H9 (cell line): ENCODE data around the gene DCDC2. TPM values are rescaled to one million over a fixed set of nuclear protein-coding genes. Genes with fewer than 3 reads are reported as not detected.

Experiments
- DNase-seq: peaks from one replicate; pipeline ENCODE4 v3.0.0-alpha.2; 2017
- H2AFZ ChIP-seq: one replicate; pipeline ENCODE4 v1.6.1; 2013; ENCODE audit warnings: mild to moderate bottlenecking, low read length, control low read depth, moderate library complexity
- H2AK5ac ChIP-seq: 2 replicates; pipeline ENCODE4 v1.6.1; 2013; ENCODE audit warnings: low read length, control low read depth, mixed read lengths; ENCODE audit not compliant: insufficient read length
- H2BK120ac ChIP-seq: one replicate; pipeline ENCODE4 v1.6.1; 2013; ENCODE audit warnings: low read depth, mild to moderate bottlenecking, low read length, control low read depth, inconsistent platforms; ENCODE audit not compliant: poor library complexity, severe bottlenecking
- H2BK12ac ChIP-seq: 2 replicates; pipeline ENCODE4 v1.6.1; 2013; ENCODE audit warnings: low read length, control low read depth, mixed read lengths, low read depth; ENCODE audit not compliant: insufficient read length
- H2BK15ac ChIP-seq: 2 replicates; pipeline ENCODE4 v1.6.1; 2013; ENCODE audit warnings: low read depth, low read length, control low read depth
- H2BK20ac ChIP-seq: one replicate; pipeline ENCODE4 v1.6.1; 2013; ENCODE audit warnings: low read depth, mild to moderate bottlenecking, low read length, control low read depth, inconsistent platforms; ENCODE audit not compliant: poor library complexity, severe bottlenecking
- H2BK5ac ChIP-seq: 2 replicates; pipeline ENCODE4 v1.6.1; 2013; ENCODE audit warnings: low read length, control low read depth, mixed read lengths; ENCODE audit not compliant: insufficient read length
- H3K14ac ChIP-seq: 2 replicates; pipeline ENCODE4 v1.6.1; 2013; ENCODE audit warnings: low read length, control low read depth; ENCODE audit not compliant: insufficient read depth
- H3K18ac ChIP-seq: 2 replicates; pipeline ENCODE4 v1.6.1; 2013; ENCODE audit warnings: low read depth, mild to moderate bottlenecking, mixed read lengths, low read length, control low read depth; ENCODE audit not compliant: insufficient read length
- H3K23ac ChIP-seq: 2 replicates; pipeline ENCODE4 v1.6.1; 2013; ENCODE audit warnings: low read length, control low read depth, mixed read lengths, low read depth; ENCODE audit not compliant: insufficient read length
- H3K23me2 ChIP-seq: 2 replicates; pipeline ENCODE4 v1.6.1; 2013; ENCODE audit warnings: low read depth, mild to moderate bottlenecking, mixed read lengths, low read length, control low read depth; ENCODE audit not compliant: insufficient read length, poor library complexity, severe bottlenecking
- H3K27ac ChIP-seq: 2 replicates; pipeline ENCODE4 v1.5.1; 2013; ENCODE audit warnings: low read length, control low read depth, mixed read lengths, low read depth; ENCODE audit not compliant: insufficient read length
- H3K27me3 ChIP-seq: 2 replicates; pipeline ENCODE4 v1.6.1; 2013; ENCODE audit warnings: low read length, control low read depth, inconsistent platforms; ENCODE audit not compliant: insufficient read depth
- H3K4ac ChIP-seq: 2 replicates; pipeline ENCODE4 v1.6.1; 2013; ENCODE audit warnings: low read depth, mild to moderate bottlenecking, control low read depth, inconsistent platforms, low read length, moderate library complexity
- H3K4me1 ChIP-seq: 2 replicates; pipeline ENCODE4 v1.6.1; 2013; ENCODE audit warnings: low read length, control low read depth, inconsistent platforms; ENCODE audit not compliant: insufficient read depth
- H3K4me2 ChIP-seq: 2 replicates; pipeline ENCODE4 v1.6.1; 2013; ENCODE audit warnings: low read length, control low read depth, mixed read lengths; ENCODE audit not compliant: insufficient read length, insufficient read depth
- H3K56ac ChIP-seq: 2 replicates; pipeline ENCODE4 v1.6.1; 2013; ENCODE audit warnings: low read depth, mild to moderate bottlenecking, mixed read lengths, low read length, control low read depth; ENCODE audit not compliant: insufficient read length
- H3K79me1 ChIP-seq: 2 replicates; pipeline ENCODE4 v1.6.1; 2013; ENCODE audit warnings: low read depth, mild to moderate bottlenecking, moderate library complexity, low read length, control low read depth, inconsistent platforms; ENCODE audit not compliant: insufficient read depth, poor library complexity, severe bottlenecking
- H3K79me2 ChIP-seq: 2 replicates; pipeline ENCODE4 v1.6.1; 2013; ENCODE audit warnings: low read length, control low read depth, inconsistent platforms; ENCODE audit not compliant: insufficient read depth
- H3K9ac ChIP-seq: 2 replicates; pipeline ENCODE4 v1.6.1; 2013; ENCODE audit warnings: low read length, control low read depth, mixed read lengths; ENCODE audit not compliant: insufficient read length; ENCODE audit errors: extremely low read depth
- H3K9me3 ChIP-seq: one replicate; pipeline ENCODE4 v1.6.1; 2013; ENCODE audit warnings: low read depth, low read length, inconsistent platforms; ENCODE audit not compliant: control insufficient read depth
- H3T11ph ChIP-seq: one replicate; pipeline ENCODE4 v1.6.1; 2013; ENCODE audit warnings: mild to moderate bottlenecking, low read length, control low read depth, inconsistent platforms
- H4K20me1 ChIP-seq: one replicate; pipeline ENCODE4 v1.6.1; 2013; ENCODE audit not compliant: control insufficient read depth, insufficient read length, insufficient read depth
- H4K5ac ChIP-seq: 2 replicates; pipeline ENCODE4 v1.6.1; 2013; ENCODE audit warnings: low read depth, mild to moderate bottlenecking, mixed read lengths, low read length, control low read depth; ENCODE audit not compliant: insufficient read length
- H4K8ac ChIP-seq: replicated peaks from 2 replicates; pipeline ENCODE4 v1.6.1; 2013; ENCODE audit warnings: low read length, control low read depth, mixed read lengths, low read depth; ENCODE audit not compliant: insufficient read length
- H4K91ac ChIP-seq: 2 replicates; pipeline ENCODE4 v1.6.1; 2013; ENCODE audit warnings: low read depth, mild to moderate bottlenecking, moderate library complexity, mixed read lengths, low read length, control low read depth; ENCODE audit not compliant: insufficient read length
- H3K27ac Mint-ChIP-seq, 3 experiments: 2 replicates in 2 of 3; 3 replicates in 1 of 3; pipeline ENCODE4 v1.8.0; 2020 to 2021; ENCODE audit warnings: mixed read lengths in 3 of 3, mild to moderate bottlenecking in 1 of 3, moderate library complexity in 1 of 3
- H3K27me3 Mint-ChIP-seq: 2 replicates; pipeline ENCODE4 v1.8.0; 2021; ENCODE audit warnings: low read depth, mild to moderate bottlenecking, moderate library complexity, mixed read lengths
- H3K36me3 Mint-ChIP-seq, 3 experiments: 2 replicates in 2 of 3; 3 replicates in 1 of 3; pipeline ENCODE4 v1.8.0; 2020 to 2021; ENCODE audit warnings: low read depth in 3 of 3, mixed read lengths in 3 of 3; ENCODE audit not compliant: insufficient read depth in 1 of 3
- H3K4me1 Mint-ChIP-seq, 2 experiments: 2 replicates each; pipeline ENCODE4 v1.8.0; 2020; ENCODE audit warnings: mixed read lengths in 2 of 2
- H3K4me3 Mint-ChIP-seq, 2 experiments: 2 replicates in 1 of 2; 3 replicates in 1 of 2; pipeline ENCODE4 v1.8.0; 2020 to 2021; ENCODE audit warnings: mild to moderate bottlenecking in 2 of 2, mixed read lengths in 2 of 2, moderate library complexity in 1 of 2
- H3K9me3 Mint-ChIP-seq, 2 experiments: 2 replicates in 1 of 2; 3 replicates in 1 of 2; pipeline ENCODE4 v1.8.0; 2020; ENCODE audit warnings: mild to moderate bottlenecking in 2 of 2, mixed read lengths in 2 of 2, moderate library complexity in 1 of 2
- WGBS: extraction: QIAGEN DNeasy Blood & Tissue Kit; methylation state at CpG from one replicate; pipeline ENCODE4 v1.1.7; 2013; ENCODE audit warnings: missing lambda C conversion rate, low lambda C conversion rate, mixed read lengths; ENCODE audit not compliant: insufficient read length; ENCODE audit errors: extremely low coverage; 5-methylcytosine and 5-hydroxymethylcytosine counted together
- total RNA-seq: library from RNA; stranded (reverse); gene quantifications from 2 replicates; pipeline ENCODE4 v1.2.1, GENCODE V29; 2021
- TF ChIP-seq, protein P1 (sequence below): fragments of 200-600 bp; sonication (generic); conservative IDR thresholded peaks from 3 replicates; pipeline ENCODE4 v1.8.0; 2021; ENCODE audit warnings: antibody characterized with exemption, mild to moderate bottlenecking

The DCDC2 gene
- total RNA-seq, 1 experiment from 2014 or later = 0.59 TPM

DNA sequence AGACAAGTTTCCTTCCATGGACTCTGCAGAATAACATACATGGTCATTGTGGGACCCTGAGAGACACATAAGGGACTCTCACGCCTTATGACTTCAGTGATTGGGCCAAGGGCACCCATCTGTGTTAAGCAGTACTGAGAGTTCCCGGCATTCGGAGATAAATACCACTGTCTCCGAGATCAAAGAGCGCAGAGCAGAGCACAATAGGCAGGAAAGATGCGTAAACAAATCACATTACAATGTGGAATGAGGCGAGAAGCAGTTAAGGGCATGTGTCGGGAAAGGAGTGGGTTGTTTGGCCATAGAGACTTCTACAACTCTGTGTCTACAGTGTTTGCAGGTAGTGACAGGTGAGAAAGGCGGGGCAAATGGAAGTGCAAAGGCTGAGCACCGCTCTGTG is 174.3 kb downstream of the DCDC2 start:
- H2AK5ac ChIP-seq = no peak overlapping the region
- TF ChIP-seq, protein P1, sequence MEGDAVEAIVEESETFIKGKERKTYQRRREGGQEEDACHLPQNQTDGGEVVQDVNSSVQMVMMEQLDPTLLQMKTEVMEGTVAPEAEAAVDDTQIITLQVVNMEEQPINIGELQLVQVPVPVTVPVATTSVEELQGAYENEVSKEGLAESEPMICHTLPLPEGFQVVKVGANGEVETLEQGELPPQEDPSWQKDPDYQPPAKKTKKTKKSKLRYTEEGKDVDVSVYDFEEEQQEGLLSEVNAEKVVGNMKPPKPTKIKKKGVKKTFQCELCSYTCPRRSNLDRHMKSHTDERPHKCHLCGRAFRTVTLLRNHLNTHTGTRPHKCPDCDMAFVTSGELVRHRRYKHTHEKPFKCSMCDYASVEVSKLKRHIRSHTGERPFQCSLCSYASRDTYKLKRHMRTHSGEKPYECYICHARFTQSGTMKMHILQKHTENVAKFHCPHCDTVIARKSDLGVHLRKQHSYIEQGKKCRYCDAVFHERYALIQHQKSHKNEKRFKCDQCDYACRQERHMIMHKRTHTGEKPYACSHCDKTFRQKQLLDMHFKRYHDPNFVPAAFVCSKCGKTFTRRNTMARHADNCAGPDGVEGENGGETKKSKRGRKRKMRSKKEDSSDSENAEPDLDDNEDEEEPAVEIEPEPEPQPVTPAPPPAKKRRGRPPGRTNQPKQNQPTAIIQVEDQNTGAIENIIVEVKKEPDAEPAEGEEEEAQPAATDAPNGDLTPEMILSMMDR = no peak
- no peaks in the 10 kb centered on the region for H3K23me2 ChIP-seq
- H3T11ph ChIP-seq = no peak overlapping the region
- H3K56ac ChIP-seq = no peak overlapping the region
- no peak overlapping the region for H2BK12ac ChIP-seq
- H2BK5ac ChIP-seq = no peak overlapping the region
- H4K20me1 ChIP-seq = no peaks in the 10 kb centered on the region
- no peak overlapping the region for H4K5ac ChIP-seq
- no peak overlapping the region for H4K91ac ChIP-seq
- no peak overlapping the region for H3K4ac ChIP-seq
- no peak overlapping the region for H3K4me2 ChIP-seq
- H3K4me3 Mint-ChIP-seq = no peak overlapping the region
- no peaks in the 10 kb centered on the region for H3K79me2 ChIP-seq
- H3K79me1 ChIP-seq = no peaks in the 10 kb centered on the region
- H3K27ac ChIP-seq = no peak overlapping the region
- H2BK120ac ChIP-seq = no peak overlapping the region
- H3K9me3 ChIP-seq = no peaks in the 10 kb centered on the region
- no peaks in the 10 kb centered on the region for H3K27me3 Mint-ChIP-seq
- no peak for DNase-seq
- no peak overlapping the region; a peak in 1 of 7 replicates for H3K27ac Mint-ChIP-seq
- no peaks in the 10 kb centered on the region for H3K27me3 ChIP-seq
- H3K36me3 Mint-ChIP-seq = peaks cover 0 to 7% (median 4%) of the 10 kb centered on the region in 3 experiments; a peak in 3 of 7 replicates
- H2BK15ac ChIP-seq = no peak overlapping the region
- H4K8ac ChIP-seq = no peak overlapping the region
- H2BK20ac ChIP-seq = no peak overlapping the region
- H3K18ac ChIP-seq = no peak overlapping the region
- peaks cover 0 to 3% of the 10 kb centered on the region in 2 experiments; a peak in 2 of 4 replicates for H3K4me1 Mint-ChIP-seq
- no peak overlapping the region for H3K9ac ChIP-seq
- no peaks in the 10 kb centered on the region for H3K4me1 ChIP-seq
- H3K9me3 Mint-ChIP-seq = peaks cover 3 to 10% of the 10 kb centered on the region in 2 experiments; a peak in 3 of 5 replicates
- H3K23ac ChIP-seq = no peak overlapping the region
- no peak overlapping the region for H2AFZ ChIP-seq
- no CpG with 5 or more reads among the region's 10 CpGs for WGBS
- no peak overlapping the region for H3K14ac ChIP-seq
